Bronchial epithelial cell (primary cell): ENCODE results near the gene C12orf50. TPM values are rescaled to one million over a fixed set of nuclear protein-coding genes. Genes with fewer than 3 reads are reported as not detected.

Experiments used
- DNase-seq: peaks from one replicate; pipeline ENCODE4 v3.0.0-alpha.2; 2010; ENCODE audit warnings: low read depth
- FAIRE-seq: peaks from 2 replicates; lab custom pipeline; 2011; peaks lifted over from hg19 to GRCh38; lab: Jason Lieb, UNC
- H3K27me3 ChIP-seq: 2 replicates; pipeline ENCODE4 v1.5.1; 2011; ENCODE audit warnings: low read length; ENCODE audit not compliant: control insufficient read depth, insufficient read depth
- H3K36me3 ChIP-seq: 2 replicates; pipeline ENCODE4 v1.5.1; 2011; ENCODE audit warnings: low read length; ENCODE audit not compliant: control insufficient read depth, insufficient read depth
- H3K4me3 ChIP-seq: 2 replicates; pipeline ENCODE4 v1.5.1; 2011; ENCODE audit warnings: mild to moderate bottlenecking, low read depth, low read length, control low read depth
- total RNA-seq: library from RNA; depleted of rRNA; stranded (reverse); fragments of >200 nt; gene quantifications from 2 replicates; pipeline ENCODE4 v1.2.1, GENCODE V29; 2014
- TF ChIP-seq, protein P1 (sequence below): IDR thresholded peaks from 2 replicates; pipeline ENCODE4 v1.5.1; 2011; ENCODE audit warnings: mild to moderate bottlenecking, moderate library complexity, low read length, control low read depth, inconsistent platforms; ENCODE audit not compliant: insufficient read depth, severe bottlenecking

Gene C12orf50
- total RNA-seq, 1 donor from 2014 or later: not detected

DNA sequence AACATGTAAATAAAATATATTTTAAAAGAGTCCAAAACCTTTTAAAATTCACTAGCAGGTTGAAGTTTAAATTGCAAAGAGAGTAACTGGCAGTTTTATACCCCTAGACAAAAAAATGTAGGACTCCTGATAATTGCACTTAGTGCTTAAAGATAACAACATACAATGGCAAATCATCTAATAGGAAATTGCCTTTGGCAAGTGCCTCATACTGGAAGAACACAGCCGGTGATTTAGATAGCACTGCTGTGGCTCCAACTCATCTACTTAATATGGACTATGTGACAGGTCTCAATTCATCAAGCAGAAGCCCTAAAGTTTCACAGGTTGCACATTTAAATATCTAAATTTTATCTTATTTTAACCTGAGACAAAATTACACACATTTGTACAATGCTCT lies 13.4 kb downstream of the C12orf50 start:
- no peak overlapping the region for H3K4me3 ChIP-seq
- FAIRE-seq (no peak), DNase-seq (no peak)
- TF ChIP-seq, protein P1, sequence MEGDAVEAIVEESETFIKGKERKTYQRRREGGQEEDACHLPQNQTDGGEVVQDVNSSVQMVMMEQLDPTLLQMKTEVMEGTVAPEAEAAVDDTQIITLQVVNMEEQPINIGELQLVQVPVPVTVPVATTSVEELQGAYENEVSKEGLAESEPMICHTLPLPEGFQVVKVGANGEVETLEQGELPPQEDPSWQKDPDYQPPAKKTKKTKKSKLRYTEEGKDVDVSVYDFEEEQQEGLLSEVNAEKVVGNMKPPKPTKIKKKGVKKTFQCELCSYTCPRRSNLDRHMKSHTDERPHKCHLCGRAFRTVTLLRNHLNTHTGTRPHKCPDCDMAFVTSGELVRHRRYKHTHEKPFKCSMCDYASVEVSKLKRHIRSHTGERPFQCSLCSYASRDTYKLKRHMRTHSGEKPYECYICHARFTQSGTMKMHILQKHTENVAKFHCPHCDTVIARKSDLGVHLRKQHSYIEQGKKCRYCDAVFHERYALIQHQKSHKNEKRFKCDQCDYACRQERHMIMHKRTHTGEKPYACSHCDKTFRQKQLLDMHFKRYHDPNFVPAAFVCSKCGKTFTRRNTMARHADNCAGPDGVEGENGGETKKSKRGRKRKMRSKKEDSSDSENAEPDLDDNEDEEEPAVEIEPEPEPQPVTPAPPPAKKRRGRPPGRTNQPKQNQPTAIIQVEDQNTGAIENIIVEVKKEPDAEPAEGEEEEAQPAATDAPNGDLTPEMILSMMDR: no peak
- no peaks in the 10 kb centered on the region for H3K27me3 ChIP-seq
- no peaks in the 10 kb centered on the region for H3K36me3 ChIP-seq

DNA sequence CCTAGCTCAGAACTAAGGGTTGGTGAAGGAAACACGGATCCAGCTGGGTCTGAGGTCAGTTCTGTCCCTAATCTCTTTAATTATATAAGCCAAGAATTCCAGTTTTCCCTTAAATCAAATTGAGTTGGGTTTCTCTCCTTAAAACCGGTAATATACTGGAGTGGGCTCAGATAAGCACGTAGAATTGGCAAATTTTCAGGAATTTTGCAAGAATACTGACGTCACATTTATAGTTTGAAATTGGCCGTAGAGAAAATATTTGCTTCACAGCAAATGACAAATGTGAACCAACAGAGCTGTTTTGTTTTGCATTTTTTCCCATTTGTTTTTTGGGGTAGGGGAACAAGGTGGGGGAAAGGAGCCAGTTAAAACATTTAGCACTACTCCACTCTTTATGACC lies 17.4 kb downstream of the C12orf50 start:
- TF ChIP-seq, protein P1: no peak
- H3K27me3 ChIP-seq: no peaks in the 10 kb centered on the region
- no peak overlapping the region for H3K4me3 ChIP-seq
- DNase-seq (no peak), FAIRE-seq (no peak)
- no peaks in the 10 kb centered on the region for H3K36me3 ChIP-seq

- no peak for FAIRE-seq
- Histone ChIP-seq H3K4me3 (no peak overlapping the region), H3K36me3 (no peaks in the 10 kb centered on the region), H3K27me3 (no peaks in the 10 kb centered on the region)
- DNase-seq: no peak
- TF ChIP-seq, protein P1: no peak
Measured at GRCh38 chr12:88006351-88006750, 22.9 kb downstream of the C12orf50 start.

DNA sequence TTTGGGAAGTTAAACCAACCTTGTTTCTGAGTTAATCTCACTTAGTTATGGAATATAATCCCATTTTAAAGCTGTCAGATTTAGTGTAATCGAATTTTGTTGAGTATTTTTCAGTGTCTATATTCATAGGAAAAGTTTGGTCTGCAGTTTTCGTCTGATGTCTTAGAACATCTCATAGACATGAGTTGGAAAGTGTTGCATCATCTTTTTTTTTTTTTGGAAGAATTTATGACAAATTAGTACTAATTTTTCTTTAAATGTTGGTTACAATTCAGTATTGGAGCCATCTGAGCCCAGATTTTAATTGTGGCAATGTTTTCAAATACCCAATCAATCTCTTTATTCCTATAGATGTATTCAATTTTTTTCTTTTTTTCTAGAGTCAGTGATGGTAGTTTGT lies 27.9 kb downstream of the C12orf50 start:
- H3K4me3 ChIP-seq: no peak overlapping the region
- no peaks in the 10 kb centered on the region for H3K36me3 ChIP-seq
- no peak for DNase-seq
- TF ChIP-seq, protein P1: no peak
- no peak for FAIRE-seq
- no peaks in the 10 kb centered on the region for H3K27me3 ChIP-seq

DNA sequence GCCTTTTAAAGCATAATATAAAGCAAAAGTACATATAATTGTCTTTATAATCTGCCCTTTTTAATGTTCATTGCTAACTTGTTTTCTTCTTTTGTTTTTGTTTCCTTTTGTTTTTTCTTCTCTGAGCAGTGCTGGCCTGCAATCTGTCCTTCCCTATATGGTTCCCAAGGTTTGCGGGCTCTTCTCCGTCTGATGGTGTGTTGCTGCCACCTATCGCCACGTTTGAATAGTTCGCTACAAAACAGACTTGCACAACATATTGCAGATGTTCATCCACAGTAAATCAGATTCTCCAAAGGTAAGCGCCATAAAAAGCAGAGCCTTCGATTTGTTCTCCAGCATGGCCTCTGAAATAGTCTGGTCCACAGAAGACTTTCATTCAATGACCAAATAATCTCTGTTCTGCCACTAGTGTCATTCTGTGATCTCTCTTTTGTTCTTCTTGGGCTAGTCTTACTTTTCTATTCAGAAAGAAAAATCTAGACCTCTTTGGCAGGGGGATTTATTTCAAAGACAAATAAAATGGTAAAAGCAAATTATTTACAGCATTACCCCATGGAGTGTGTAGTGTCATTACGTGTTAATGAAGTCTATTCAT lies 33.5 kb downstream of the C12orf50 start:
- FAIRE-seq: peak; percentile 75
- Histone ChIP-seq H3K4me3 (no peak overlapping the region), H3K27me3 (no peaks in the 10 kb centered on the region), H3K36me3 (no peaks in the 10 kb centered on the region)
- DNase-seq: peak; percentile 69
- TF ChIP-seq, protein P1: peak; percentile 75

- Histone ChIP-seq H3K27me3 (no peaks in the 10 kb centered on the region), H3K4me3 (no peak overlapping the region), H3K36me3 (no peaks in the 10 kb centered on the region)
- no peak for DNase-seq
- FAIRE-seq: no peak
- TF ChIP-seq, protein P1: no peak
Measured at GRCh38 chr12:87991483-87991882, 37.7 kb downstream of the C12orf50 start.
